HEK293T (cell line): ENCODE results near the gene GGA2.

ENCODE experiments used
- BHLHE40 ChIP-seq: fragments of 450-650 bp; IDR thresholded peaks from 2 replicates; pipeline ENCODE4 v1.6.1; 2016; ENCODE audit warnings: mild to moderate bottlenecking, moderate library complexity, borderline replicate concordance
- CTBP1 ChIP-seq: fragments of 450-650 bp; IDR thresholded peaks from 2 replicates; pipeline ENCODE4 v1.6.1; 2016; ENCODE audit warnings: borderline replicate concordance
- FOXM1 ChIP-seq: fragments of 450-650 bp; IDR thresholded peaks from 2 replicates; pipeline ENCODE4 v1.6.1; 2017; ENCODE audit warnings: mild to moderate bottlenecking, borderline replicate concordance
- HDGF ChIP-seq: fragments of 450-650 bp; IDR thresholded peaks from 2 replicates; pipeline ENCODE4 v1.6.1; 2017; ENCODE audit warnings: antibody characterized with exemption, borderline replicate concordance
- L3MBTL2 ChIP-seq: fragments of 450-650 bp; conservative IDR thresholded peaks from 2 replicates; pipeline ENCODE4 v1.6.1; 2016; ENCODE audit warnings: mild to moderate bottlenecking
- SUZ12 ChIP-seq: fragments of 450-650 bp; IDR thresholded peaks from 2 replicates; pipeline ENCODE4 v1.6.1; 2016; ENCODE audit warnings: mild to moderate bottlenecking
- ZNF384 ChIP-seq: fragments of 450-650 bp; IDR thresholded peaks from 2 replicates; pipeline ENCODE4 v1.6.1; 2016

DNA sequence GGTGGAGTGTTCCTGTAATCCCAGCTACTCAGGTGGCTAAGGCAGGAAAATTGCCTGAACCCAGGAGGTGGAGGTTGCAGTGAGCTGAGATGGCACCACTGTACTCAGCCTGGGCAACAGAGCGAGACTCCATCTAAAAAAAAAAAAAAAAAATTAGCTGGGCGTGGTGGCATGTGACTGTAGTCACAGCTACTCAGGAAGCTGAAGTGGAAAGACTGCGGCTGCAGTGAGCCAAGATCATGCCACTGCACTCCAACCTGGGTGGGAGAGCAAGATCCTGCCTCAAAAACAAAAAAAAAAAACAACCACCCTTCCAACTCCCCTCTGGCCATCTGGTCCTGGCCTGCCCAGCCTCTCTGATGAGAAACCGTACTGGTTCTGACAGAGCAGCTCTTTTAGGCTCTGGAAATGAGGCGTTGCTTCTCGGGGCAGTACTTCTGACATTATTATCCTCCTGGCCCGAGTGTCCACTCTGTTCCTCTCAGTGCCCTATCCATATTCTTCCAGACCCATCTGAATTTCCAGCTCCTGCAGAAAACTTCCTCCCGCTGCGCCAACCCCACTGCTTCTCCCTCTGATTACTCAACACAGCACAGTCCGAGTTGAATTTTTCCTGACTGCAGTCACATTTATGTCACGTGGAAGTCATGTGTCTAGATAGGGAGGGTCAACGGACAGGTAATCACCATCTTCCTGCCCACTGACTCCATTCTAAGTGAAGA, 13.3 kb downstream of the GGA2 start:
- TF ChIP-seq L3MBTL2 (no peak), SUZ12 (no peak), CTBP1 (no peak), FOXM1 (no peak), BHLHE40 (no peak), HDGF (no peak), ZNF384 (no peak)
